Neutrophil (primary cell): ENCODE data around the gene KLHL5.

Source experiments
- H3K27ac ChIP-seq: fragments of 200-600 bp; sonication (generic); 2 replicates; pipeline ENCODE4 v1.5.1; 2016; ENCODE audit warnings: mild to moderate bottlenecking, moderate library complexity
- H3K27me3 ChIP-seq: fragments of 200-600 bp; sonication (generic); 2 replicates; pipeline ENCODE4 v1.6.0; 2016; ENCODE audit warnings: mild to moderate bottlenecking
- H3K36me3 ChIP-seq: fragments of 200-600 bp; sonication (generic); 2 replicates; pipeline ENCODE4 v1.5.1; 2017
- H3K4me1 ChIP-seq, 2 experiments: fragments of 200-600 bp in 1 of 2; sonication (generic) in 1 of 2; 1 replicate in 1 of 2; 2 replicates in 1 of 2; pipeline versions ENCODE4 v1.5.1 to v1.6.1; 2013 to 2016; ENCODE audit warnings: low read depth in 1 of 2, low read length in 1 of 2, mild to moderate bottlenecking in 1 of 2, moderate library complexity in 1 of 2; ENCODE audit not compliant: control insufficient read depth in 1 of 2, insufficient read depth in 1 of 2
- H3K4me3 ChIP-seq, 2 experiments: fragments of 200-600 bp in 1 of 2; sonication (generic) in 1 of 2; 1 replicate in 1 of 2; 2 replicates in 1 of 2; pipeline ENCODE4 v1.5.1; 2013 to 2016; ENCODE audit warnings: low read depth in 1 of 2, low read length in 1 of 2, mild to moderate bottlenecking in 1 of 2, moderate library complexity in 1 of 2
- H3K9me3 ChIP-seq: fragments of 200-600 bp; sonication (generic); 2 replicates; pipeline ENCODE4 v1.5.1; 2016
- CTCF ChIP-seq: fragments of 200-600 bp; sonication (generic); IDR thresholded peaks from 2 replicates; pipeline ENCODE4 v1.5.1; 2016; ENCODE audit warnings: antibody characterized with exemption

KLHL5 gene

GRCh38 chr4:39062094-39062769, at the start of gene KLHL5:
Gene KLHL5, plus strand, starts transcription at chr4:39062232. Its CDS starts 421 bp downstream, at chr4:39062653.
- no peaks in the 10 kb centered on the region for H3K4me1 ChIP-seq

GRCh38 chr4:39014028-39014427, 48.0 kb upstream of the KLHL5 start:
- no peaks in the 10 kb centered on the region for H3K36me3 ChIP-seq
- no peak overlapping the region for H3K4me3 ChIP-seq
- H3K9me3 ChIP-seq, result no peaks in the 10 kb centered on the region
- no peaks in the 10 kb centered on the region for H3K27me3 ChIP-seq
- H3K27ac ChIP-seq, result no peak overlapping the region
- TF ChIP-seq CTCF, result no peak
- H3K4me1 ChIP-seq, result no peaks in the 10 kb centered on the region

More at GRCh38 chr4:39062094-39062769, at the start of gene KLHL5:
- no peaks in the 10 kb centered on the region for H3K9me3 ChIP-seq
- no peak for TF ChIP-seq CTCF
- no peak within 1 kb of the TSS for H3K27ac ChIP-seq
- H3K27me3 ChIP-seq, result no peaks in the 10 kb centered on the region
- no peaks in the 10 kb centered on the region for H3K36me3 ChIP-seq
- no peak within 1 kb of the TSS for H3K4me3 ChIP-seq

- H3K4me3 ChIP-seq, result no peak overlapping the region
- no peak overlapping the region for H3K27ac ChIP-seq
- H3K4me1 ChIP-seq, result no peaks in the 10 kb centered on the region
- no peaks in the 10 kb centered on the region for H3K27me3 ChIP-seq
- TF ChIP-seq CTCF, result no peak
- H3K36me3 ChIP-seq, result no peaks in the 10 kb centered on the region
- no peaks in the 10 kb centered on the region for H3K9me3 ChIP-seq
Measured at GRCh38 chr4:39020130-39020529, 41.9 kb upstream of the KLHL5 start.

- H3K4me1 ChIP-seq, result peaks cover 6 to 8% of the 10 kb centered on the region in 2 experiments
- H3K9me3 ChIP-seq, result no peaks in the 10 kb centered on the region
- H3K4me3 ChIP-seq, result no peak overlapping the region
- no peak overlapping the region for H3K27ac ChIP-seq
- H3K27me3 ChIP-seq, result no peaks in the 10 kb centered on the region
- no peak for TF ChIP-seq CTCF
- no peaks in the 10 kb centered on the region for H3K36me3 ChIP-seq
Measured at GRCh38 chr4:39021631-39022030, 40.4 kb upstream of the KLHL5 start.

- no peak overlapping the region for H3K4me3 ChIP-seq
- no peaks in the 10 kb centered on the region for H3K9me3 ChIP-seq
- H3K36me3 ChIP-seq, result no peaks in the 10 kb centered on the region
- peaks cover 6 to 8% of the 10 kb centered on the region in 2 experiments for H3K4me1 ChIP-seq
- H3K27me3 ChIP-seq, result no peaks in the 10 kb centered on the region
- no peak for TF ChIP-seq CTCF
- no peak overlapping the region for H3K27ac ChIP-seq
Measured at GRCh38 chr4:39022241-39022640, 39.8 kb upstream of the KLHL5 start.
